RWPE2 (cell line): ENCODE results near the gene PIK3R6.

Source experiments
- ATAC-seq: fragments of 200-7000 bp; cut with Tn5 transposase; 3 replicates; pipeline ENCODE4 v1.9.1; 2021; ENCODE audit warnings: low read depth
- DNase-seq: peaks from one replicate; pipeline ENCODE4 v3.0.0-alpha.2; 2020; ENCODE audit warnings: low spot score
- H3K27ac ChIP-seq: fragments of 450-650 bp; 2 replicates; pipeline ENCODE4 v1.5.1; 2017; ENCODE audit warnings: mild to moderate bottlenecking; ENCODE audit not compliant: poor library complexity, severe bottlenecking
- H3K27me3 ChIP-seq: fragments of 250-450 bp; sonication (Bioruptor Pico); 2 replicates; pipeline ENCODE4 v1.5.1; 2021; ENCODE audit warnings: mild to moderate bottlenecking, moderate library complexity; ENCODE audit not compliant: insufficient read depth, poor library complexity, severe bottlenecking
- H3K36me3 ChIP-seq: fragments of 250-450 bp; sonication (Bioruptor Pico); 2 replicates; pipeline ENCODE4 v1.5.1; 2020; ENCODE audit warnings: low read depth, mild to moderate bottlenecking, moderate library complexity
- H3K4me1 ChIP-seq: fragments of 250-450 bp; sonication (Bioruptor Pico); 2 replicates; pipeline ENCODE4 v1.5.1; 2021; ENCODE audit warnings: mild to moderate bottlenecking, moderate library complexity; ENCODE audit not compliant: insufficient read depth, poor library complexity, severe bottlenecking
- H3K4me3 ChIP-seq: fragments of 250-450 bp; sonication (Bioruptor Pico); 2 replicates; pipeline ENCODE4 v1.5.1; 2021; ENCODE audit warnings: mild to moderate bottlenecking, moderate library complexity; ENCODE audit not compliant: severe bottlenecking
- H3K9me3 ChIP-seq: fragments of 250-450 bp; sonication (Bioruptor Pico); 2 replicates; pipeline ENCODE4 v1.5.1; 2021; ENCODE audit warnings: mild to moderate bottlenecking, moderate library complexity; ENCODE audit not compliant: severe bottlenecking
- CTCF ChIP-seq: fragments of 450-650 bp; IDR thresholded peaks from one replicate; pipeline ENCODE4 v1.5.1; 2017; ENCODE audit warnings: mild to moderate bottlenecking, moderate library complexity; ENCODE audit not compliant: poor library complexity, severe bottlenecking

Gene PIK3R6

GRCh38 chr17:8823279-8823678 lies 44.2 kb downstream of the PIK3R6 start:
- ATAC-seq = no peak
- Histone ChIP-seq H3K4me3 (no peak overlapping the region), H3K9me3 (no peaks in the 10 kb centered on the region), H3K4me1 (no peaks in the 10 kb centered on the region), H3K36me3 (no peaks in the 10 kb centered on the region), H3K27ac (no peak overlapping the region), H3K27me3 (no peaks in the 10 kb centered on the region)
- no peak for DNase-seq
- no peak for TF ChIP-seq CTCF

- no peak overlapping the region for H3K27ac ChIP-seq
- no peak overlapping the region for H3K4me3 ChIP-seq
- no peaks in the 10 kb centered on the region for H3K36me3 ChIP-seq
- no peaks in the 10 kb centered on the region for H3K27me3 ChIP-seq
- DNase-seq (no peak), ATAC-seq (no peak)
- no peaks in the 10 kb centered on the region for H3K4me1 ChIP-seq
- H3K9me3 ChIP-seq = no peaks in the 10 kb centered on the region
- TF ChIP-seq CTCF = no peak
These were observed 45.0 kb downstream of the PIK3R6 start for GRCh38 chr17:8822401-8823035.

- TF ChIP-seq CTCF = no peak
- no peak for ATAC-seq
- Histone ChIP-seq H3K27me3 (peaks cover 3% of the 10 kb centered on the region), H3K9me3 (no peaks in the 10 kb centered on the region), H3K27ac (no peak overlapping the region), H3K36me3 (no peaks in the 10 kb centered on the region), H3K4me1 (no peaks in the 10 kb centered on the region), H3K4me3 (no peak overlapping the region)
- no peak for DNase-seq
These were observed 45.9 kb downstream of the PIK3R6 start for GRCh38 chr17:8821446-8822105.

- no peak for ATAC-seq
- H3K36me3 ChIP-seq = no peaks in the 10 kb centered on the region
- H3K27me3 ChIP-seq = peaks cover 14% of the 10 kb centered on the region
- DNase-seq = no peak
- no peaks in the 10 kb centered on the region for H3K4me1 ChIP-seq
- H3K9me3 ChIP-seq = no peaks in the 10 kb centered on the region
- H3K27ac ChIP-seq = no peak overlapping the region
- TF ChIP-seq CTCF = no peak
- H3K4me3 ChIP-seq = no peak overlapping the region
These were observed 47.0 kb downstream of the PIK3R6 start for GRCh38 chr17:8820311-8821010.
